ENCODE results near the gene SLC25A6.
"Not testable (repeated sequence)": the region's sequence is repeated elsewhere in the genome, so short reads cannot be mapped to it uniquely, and the experiment has no call there.

- not testable (repeated sequence) for TF ChIP-seq JUN (IDR thresholded peaks at IDR 0.05; ENCODE audit: borderline replicate concordance, insufficient read depth, insufficient read length, low read depth); POLR2AphosphoS5 (IDR thresholded peaks at IDR 0.05; ENCODE audit: insufficient read depth, low read depth, low read length); MYC (IDR thresholded peaks at IDR 0.05; ENCODE audit: low read depth, low read length); POLR2A (IDR thresholded peaks at IDR 0.05; ENCODE audit: low read depth, low read length); GATA2 (IDR thresholded peaks at IDR 0.05; ENCODE audit: insufficient read depth, insufficient read length, low read depth, low read length)
- TF ChIP-seq, protein P1, sequence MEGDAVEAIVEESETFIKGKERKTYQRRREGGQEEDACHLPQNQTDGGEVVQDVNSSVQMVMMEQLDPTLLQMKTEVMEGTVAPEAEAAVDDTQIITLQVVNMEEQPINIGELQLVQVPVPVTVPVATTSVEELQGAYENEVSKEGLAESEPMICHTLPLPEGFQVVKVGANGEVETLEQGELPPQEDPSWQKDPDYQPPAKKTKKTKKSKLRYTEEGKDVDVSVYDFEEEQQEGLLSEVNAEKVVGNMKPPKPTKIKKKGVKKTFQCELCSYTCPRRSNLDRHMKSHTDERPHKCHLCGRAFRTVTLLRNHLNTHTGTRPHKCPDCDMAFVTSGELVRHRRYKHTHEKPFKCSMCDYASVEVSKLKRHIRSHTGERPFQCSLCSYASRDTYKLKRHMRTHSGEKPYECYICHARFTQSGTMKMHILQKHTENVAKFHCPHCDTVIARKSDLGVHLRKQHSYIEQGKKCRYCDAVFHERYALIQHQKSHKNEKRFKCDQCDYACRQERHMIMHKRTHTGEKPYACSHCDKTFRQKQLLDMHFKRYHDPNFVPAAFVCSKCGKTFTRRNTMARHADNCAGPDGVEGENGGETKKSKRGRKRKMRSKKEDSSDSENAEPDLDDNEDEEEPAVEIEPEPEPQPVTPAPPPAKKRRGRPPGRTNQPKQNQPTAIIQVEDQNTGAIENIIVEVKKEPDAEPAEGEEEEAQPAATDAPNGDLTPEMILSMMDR (IDR thresholded peaks at IDR 0.05; ENCODE audit: extremely low read depth in 1 of 2, insufficient read depth in 1 of 2, low read depth in 1 of 2, low read length in 2 of 2) = not testable (repeated sequence)
Measured at GRCh38 chrX:1405769-1406168, 13.9 kb upstream of the SLC25A6 start.

All from endothelial cell of umbilical vein (primary cell).